GM19099 (cell line): ENCODE results near the gene IPPK.

Experiments
- POLR2A ChIP-seq: IDR thresholded peaks from 3 replicates; pipeline ENCODE4 v1.6.1; 2011; ENCODE audit warnings: low read depth; ENCODE audit not compliant: insufficient read length; ENCODE audit errors: extremely low read depth

IPPK gene

GRCh38 chr9:92666912-92667532 lies 2.9 kb downstream of the IPPK start:
- no peak for TF ChIP-seq POLR2A

GRCh38 chr9:92666236-92666635 lies 3.7 kb downstream of the IPPK start:
- TF ChIP-seq POLR2A: no peak

GRCh38 chr9:92665836-92666235 lies 4.1 kb downstream of the IPPK start:
- no peak for TF ChIP-seq POLR2A

GRCh38 chr9:92664394-92665152 lies 5.4 kb downstream of the IPPK start:
- no peak for TF ChIP-seq POLR2A

GRCh38 chr9:92663951-92664350 lies 6.0 kb downstream of the IPPK start:
- no peak for TF ChIP-seq POLR2A

- no peak for TF ChIP-seq POLR2A
These were observed 6.8 kb downstream of the IPPK start for GRCh38 chr9:92663126-92663525.

GRCh38 chr9:92661743-92662142 lies 8.2 kb downstream of the IPPK start:
- no peak for TF ChIP-seq POLR2A

- TF ChIP-seq POLR2A: no peak
These were observed 8.8 kb downstream of the IPPK start for GRCh38 chr9:92661127-92661526.

- no peak for TF ChIP-seq POLR2A
These were observed 9.7 kb downstream of the IPPK start for GRCh38 chr9:92660266-92660665.

GRCh38 chr9:92659601-92660000 lies 10.3 kb downstream of the IPPK start:
- no peak for TF ChIP-seq POLR2A

GRCh38 chr9:92658611-92659010 lies 11.3 kb downstream of the IPPK start:
- TF ChIP-seq POLR2A: no peak

GRCh38 chr9:92658176-92658575 lies 11.8 kb downstream of the IPPK start:
- no peak for TF ChIP-seq POLR2A

GRCh38 chr9:92657296-92658094 lies 12.4 kb downstream of the IPPK start:
- no peak for TF ChIP-seq POLR2A

- no peak for TF ChIP-seq POLR2A
These were observed 13.4 kb downstream of the IPPK start for GRCh38 chr9:92656537-92656925.

GRCh38 chr9:92655896-92656536 lies 13.9 kb downstream of the IPPK start:
- no peak for TF ChIP-seq POLR2A

- no peak for TF ChIP-seq POLR2A
These were observed 14.6 kb downstream of the IPPK start for GRCh38 chr9:92655366-92655765.
